Stomach (tissue), 9 donors: ENCODE results near the gene PACS2. TPM values are rescaled to one million over a fixed set of nuclear protein-coding genes. Genes with fewer than 3 reads are reported as not detected.
A peak's percentile ranks its signal among the peaks of the same experiment; 100 is the strongest.

Experiments used
- DNase-seq, 2 donors: peaks; one replicate each; pipeline versions ENCODE4 v3.0.0 to v3.0.0-alpha.2; 2013 to 2019
- H3K27ac ChIP-seq, 5 donors: fragments of 200-600 bp in 4 of 5; sonication (generic) in 4 of 5; one replicate each; pipeline ENCODE4 v1.5.1; 2013 to 2019; ENCODE audit warnings: mild to moderate bottlenecking in 1 of 5, moderate library complexity in 1 of 5
- H3K27me3 ChIP-seq, 3 donors: fragments of 200-600 bp; sonication (generic); one replicate each; pipeline ENCODE4 v1.5.1; 2017 to 2019; ENCODE audit warnings: mixed run types in 1 of 3
- H3K36me3 ChIP-seq, 4 donors: fragments of 200-600 bp; sonication (generic); 1 replicate in 3 of 4; 2 replicates in 1 of 4; pipeline ENCODE4 v1.5.1; 2016 to 2019
- H3K4me1 ChIP-seq, 4 donors: fragments of 200-600 bp; sonication (generic); one replicate each; pipeline ENCODE4 v1.5.1; 2016 to 2019
- H3K4me3 ChIP-seq, 4 donors: fragments of 200-600 bp; sonication (generic) in 3 of 4; one replicate each; pipeline ENCODE4 v1.5.1; 2016 to 2019; ENCODE audit warnings: mild to moderate bottlenecking in 1 of 4
- H3K9me3 ChIP-seq, 4 donors: fragments of 200-600 bp; sonication (generic); one replicate each; pipeline ENCODE4 v1.5.1; 2016 to 2019
- EP300 ChIP-seq: sonication (generic); formaldehyde crosslinking; IDR thresholded peaks from one replicate; pipeline ENCODE4 v1.6.1; 2017; ENCODE audit warnings: antibody characterized with exemption
- POLR2A ChIP-seq, 4 donors: fragments of 450-650 bp; IDR thresholded peaks; one replicate each; pipeline ENCODE4 v1.6.1; 2016; ENCODE audit warnings: antibody characterized with exemption in 4 of 4, control low read depth in 2 of 4, mild to moderate bottlenecking in 1 of 4, moderate library complexity in 1 of 4
- POLR2AphosphoS5 ChIP-seq, 3 donors: sonication (generic); formaldehyde crosslinking; IDR thresholded peaks; one replicate each; pipeline ENCODE4 v1.6.1; 2016; ENCODE audit warnings: antibody characterized with exemption in 3 of 3
- WGBS, 5 donors: extraction: QIAGEN DNeasy Blood & Tissue Kit in 3 of 5; methylation state at CpG; one replicate each; pipeline versions ENCODE4 v1.1.5 to v1.1.7; 2013 to 2018; 5-methylcytosine and 5-hydroxymethylcytosine counted together
- intact Hi-C: fragments of 100-400 bp; cut with DNase I; formaldehyde crosslinking; loops from one replicate; pipeline ENCODE4 v1.15.1; 2023; ENCODE audit warnings: low total_unique reads
- polyA plus RNA-seq, 3 donors: library from polyadenylated mRNA; stranded (reverse); fragments of 200-250 nt; gene quantifications; one replicate each; pipeline ENCODE4 v1.2.3, GENCODE V29; 2013
- total RNA-seq, 5 donors: library from RNA; depleted of rRNA; stranded (reverse); fragments of >200 nt; gene quantifications; one replicate each; pipeline versions ENCODE4 v1.1.0 to v1.2.3, GENCODE V29; 2014 to 2016
- TF ChIP-seq, protein P1 (sequence below), 7 experiments: fragments of 450-650 bp in 4 of 7; fragments of 200-600 bp in 3 of 7; sonication (generic) in 3 of 7; IDR thresholded peaks; one replicate each; pipeline ENCODE4 v1.5.1; 2016 to 2019; ENCODE audit warnings: antibody characterized with exemption in 7 of 7, control low read depth in 2 of 7, mild to moderate bottlenecking in 1 of 7
- donor health status: healthy with polysubstance abuse.
- donor health status: Bipolar disorder and iron deficiency.
- donor health status: healthy.

Gene PACS2
- total and polyA plus RNA-seq, 8 donors: 23.4 to 209 (median 48.8) TPM

DNA sequence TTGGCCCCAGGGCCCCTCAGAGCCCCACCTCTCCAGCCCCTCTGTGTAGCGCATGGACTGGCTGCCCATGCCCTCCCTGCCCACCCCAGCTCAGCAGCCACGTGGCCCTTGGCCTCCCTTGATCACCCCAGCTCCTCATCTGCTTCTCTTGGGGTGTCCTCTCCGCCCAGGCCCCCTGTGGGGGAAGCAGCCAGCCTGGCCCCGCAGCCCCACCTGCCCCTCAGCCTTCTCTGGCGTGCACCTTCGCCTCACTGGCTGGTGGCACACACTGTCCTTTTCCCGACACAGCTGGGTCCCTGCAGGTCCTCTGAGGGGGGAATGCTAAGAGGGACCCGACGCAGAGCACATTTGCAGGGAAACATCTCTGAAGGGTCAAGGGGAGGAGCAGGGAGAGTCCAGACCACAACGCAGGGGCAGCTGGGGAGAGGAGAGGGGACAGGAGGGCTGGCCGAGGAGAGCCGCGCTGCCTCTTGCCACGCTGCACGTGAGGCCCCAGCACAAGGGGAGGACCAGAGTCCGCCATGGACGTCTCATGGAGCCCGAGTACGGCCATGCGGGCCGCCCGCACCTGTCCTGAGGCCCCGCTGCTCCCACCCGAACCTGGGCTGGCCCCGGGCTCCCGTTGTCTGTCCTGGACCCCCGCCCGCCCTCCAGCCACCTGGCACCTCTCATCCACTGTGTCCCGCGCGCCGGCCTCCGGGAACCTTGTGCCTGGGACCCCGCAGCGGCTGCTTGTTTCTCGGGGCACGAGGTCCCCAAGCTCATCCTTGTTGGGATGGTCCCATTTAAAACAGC lies 36.1 kb downstream of the PACS2 start:
- Histone ChIP-seq H3K4me3 (no peak overlapping the region), H3K4me1 (peaks cover 0 to 23% (median 11%) of the 10 kb centered on the region in 4 donors), H3K9me3 (no peaks in the 10 kb centered on the region), H3K27ac (no peak overlapping the region), H3K36me3 (peaks cover 3 to 47% (median 41%) of the 10 kb centered on the region in 4 donors), H3K27me3 (no peaks in the 10 kb centered on the region)
- TF ChIP-seq, protein P1, sequence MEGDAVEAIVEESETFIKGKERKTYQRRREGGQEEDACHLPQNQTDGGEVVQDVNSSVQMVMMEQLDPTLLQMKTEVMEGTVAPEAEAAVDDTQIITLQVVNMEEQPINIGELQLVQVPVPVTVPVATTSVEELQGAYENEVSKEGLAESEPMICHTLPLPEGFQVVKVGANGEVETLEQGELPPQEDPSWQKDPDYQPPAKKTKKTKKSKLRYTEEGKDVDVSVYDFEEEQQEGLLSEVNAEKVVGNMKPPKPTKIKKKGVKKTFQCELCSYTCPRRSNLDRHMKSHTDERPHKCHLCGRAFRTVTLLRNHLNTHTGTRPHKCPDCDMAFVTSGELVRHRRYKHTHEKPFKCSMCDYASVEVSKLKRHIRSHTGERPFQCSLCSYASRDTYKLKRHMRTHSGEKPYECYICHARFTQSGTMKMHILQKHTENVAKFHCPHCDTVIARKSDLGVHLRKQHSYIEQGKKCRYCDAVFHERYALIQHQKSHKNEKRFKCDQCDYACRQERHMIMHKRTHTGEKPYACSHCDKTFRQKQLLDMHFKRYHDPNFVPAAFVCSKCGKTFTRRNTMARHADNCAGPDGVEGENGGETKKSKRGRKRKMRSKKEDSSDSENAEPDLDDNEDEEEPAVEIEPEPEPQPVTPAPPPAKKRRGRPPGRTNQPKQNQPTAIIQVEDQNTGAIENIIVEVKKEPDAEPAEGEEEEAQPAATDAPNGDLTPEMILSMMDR (IDR thresholded peaks at IDR 0.05): no peak
- TF ChIP-seq POLR2A (IDR thresholded peaks at IDR 0.05) (no peak), POLR2AphosphoS5 (IDR thresholded peaks at IDR 0.05) (no peak), EP300 (no peak)
- DNase-seq: no peak
- intact Hi-C loops: loop anchor here (5.0 kb wide), 1 partner anchor 148 kb away; no protein-coding TSS in a partner anchor
- WGBS, 5 donors: 92 to 95% (median 94%) methylated on average over 30 to 37 of the region's 37 CpGs

DNA sequence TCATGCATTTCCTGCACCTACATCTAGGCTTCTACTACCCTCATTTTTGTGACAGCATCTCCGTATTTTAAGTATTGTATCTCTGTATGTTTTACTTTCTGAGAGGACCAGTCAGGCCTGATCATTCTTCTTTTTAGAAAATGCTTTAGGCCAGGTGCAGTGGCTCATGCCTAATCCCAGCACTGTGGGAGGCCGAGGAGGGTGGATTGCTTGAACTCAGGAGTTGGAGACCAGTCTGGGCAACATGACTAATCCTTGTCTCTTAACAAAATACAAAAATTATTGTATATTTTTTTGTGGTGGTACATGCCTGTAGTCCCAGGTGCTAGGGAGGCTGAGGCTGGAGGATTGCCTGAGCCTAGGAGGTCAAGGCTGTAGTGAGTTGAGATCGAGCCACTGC lies 36.9 kb downstream of the PACS2 start:
- intact Hi-C loops: loop anchor here (5.0 kb wide), 1 partner anchor 149 kb away; no protein-coding TSS in a partner anchor
- WGBS, 5 donors: 84 to 98% (median 89%) methylated on average over 3 of the region's 3 CpGs
- Histone ChIP-seq H3K36me3 (peaks cover 3 to 55% (median 49%) of the 10 kb centered on the region in 4 donors), H3K27ac (peak overlapping the region in 1 of 5 donors; percentile 60), H3K4me3 (no peak overlapping the region), H3K27me3 (no peaks in the 10 kb centered on the region), H3K9me3 (no peaks in the 10 kb centered on the region), H3K4me1 (peaks cover 0 to 16% (median 8%) of the 10 kb centered on the region in 4 donors)
- DNase-seq: no peak
- TF ChIP-seq, protein P1 (IDR thresholded peaks at IDR 0.05): no peak
- TF ChIP-seq EP300: no peak
- no peak for TF ChIP-seq POLR2AphosphoS5 (IDR thresholded peaks at IDR 0.05)
- TF ChIP-seq POLR2A (IDR thresholded peaks at IDR 0.05): no peak

DNA sequence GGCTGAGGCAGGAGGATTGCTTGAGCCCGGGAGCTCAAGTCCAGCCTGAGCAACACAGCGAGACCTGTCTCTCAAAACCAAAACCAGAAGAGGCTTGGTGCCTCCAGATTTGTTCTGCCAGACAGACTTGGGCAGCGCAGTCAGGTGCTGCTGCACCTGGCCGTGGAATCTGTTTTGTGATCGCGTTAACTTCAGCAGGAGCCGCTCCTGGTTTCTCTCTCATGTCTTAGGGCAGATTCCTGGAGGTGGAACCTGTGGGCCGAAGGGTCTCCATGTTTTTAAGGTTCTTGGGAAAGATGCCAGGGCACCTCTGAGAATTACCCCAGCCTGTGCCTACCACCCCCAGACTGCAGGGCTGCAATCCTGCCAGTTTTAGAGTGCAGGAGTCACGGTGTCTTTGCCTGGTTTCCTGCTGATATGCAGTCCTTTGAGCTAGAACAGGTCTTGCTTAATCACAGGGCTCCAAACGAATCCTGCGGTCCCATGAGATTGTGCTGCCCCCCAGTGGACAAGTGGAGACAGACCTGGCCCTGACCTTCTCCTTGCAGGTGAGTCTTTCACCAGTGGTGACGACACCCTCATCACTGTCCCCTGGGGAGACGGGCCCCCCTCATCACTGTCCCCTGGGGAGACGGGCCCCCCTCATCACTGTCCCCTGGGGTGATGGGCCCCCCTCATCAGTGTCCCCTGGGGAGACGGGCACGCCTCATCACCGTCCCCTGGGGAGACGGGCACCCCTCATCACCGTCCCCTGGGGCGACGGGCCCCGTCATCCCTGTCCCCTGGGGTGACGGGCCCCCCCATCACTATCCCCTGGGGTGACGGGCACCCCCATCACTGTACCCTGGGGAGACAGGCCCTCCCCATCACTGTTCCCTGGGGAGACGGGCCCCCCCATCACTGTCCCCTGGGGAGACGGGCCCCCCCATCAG lies 37.6 kb downstream of the PACS2 start:
- Histone ChIP-seq H3K27me3 (no peaks in the 10 kb centered on the region), H3K36me3 (peaks cover 3 to 63% (median 52%) of the 10 kb centered on the region in 4 donors), H3K4me1 (peaks cover 0 to 12% (median 8%) of the 10 kb centered on the region in 4 donors), H3K9me3 (no peaks in the 10 kb centered on the region), H3K4me3 (no peak overlapping the region), H3K27ac (peak overlapping the region in 4 of 5 donors; percentile 40 to 63 (median 58))
- DNase-seq: peak; percentile 88 to 96
- 41 to 59% (median 53%) methylated on average over 18 to 26 of the region's 26 CpGs for WGBS, 5 donors
- intact Hi-C loops: loop anchor here (5.0 kb wide), 1 partner anchor 150 kb away; no protein-coding TSS in a partner anchor
- TF ChIP-seq, protein P1 (IDR thresholded peaks at IDR 0.05): peak in 5 of 7 experiments; percentile 76 to 93 (median 88)
- no peak for TF ChIP-seq EP300
- peak in 2 of 3 donors; percentile 52 to 81 for TF ChIP-seq POLR2AphosphoS5 (IDR thresholded peaks at IDR 0.05)
- TF ChIP-seq POLR2A (IDR thresholded peaks at IDR 0.05): no peak

DNA sequence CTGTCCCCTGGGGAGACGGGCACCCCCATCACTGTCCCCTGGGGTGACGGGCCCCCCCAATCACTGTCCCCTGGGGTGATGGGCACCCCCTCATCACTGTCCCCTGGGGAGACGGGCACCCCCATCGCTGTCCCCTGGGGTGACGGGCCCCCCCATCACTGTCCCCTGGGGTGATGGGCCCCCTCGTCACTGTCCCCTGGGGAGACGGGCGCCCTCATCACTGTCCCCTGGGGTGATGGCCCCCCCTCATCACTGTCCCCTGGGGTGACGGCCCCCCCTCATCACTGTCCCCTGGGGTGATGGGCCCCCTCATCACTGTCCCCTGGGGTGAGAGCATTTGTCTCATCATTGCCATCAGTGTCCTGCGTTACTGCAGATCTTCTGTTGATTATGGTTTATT lies 38.6 kb downstream of the PACS2 start:
- WGBS, 5 donors: 83 to 96% (median 91%) methylated on average over 1 to 10 of the region's 10 CpGs
- Histone ChIP-seq H3K9me3 (no peaks in the 10 kb centered on the region), H3K4me3 (no peak overlapping the region), H3K4me1 (peaks cover 0 to 10% (median 6%) of the 10 kb centered on the region in 4 donors), H3K36me3 (peaks cover 3 to 72% (median 56%) of the 10 kb centered on the region in 4 donors), H3K27me3 (no peaks in the 10 kb centered on the region), H3K27ac (no peak overlapping the region)
- intact Hi-C loops: loop anchor here (5.0 kb wide), 1 partner anchor 151 kb away; no protein-coding TSS in a partner anchor
- TF ChIP-seq POLR2A (IDR thresholded peaks at IDR 0.05) (no peak), EP300 (no peak), POLR2AphosphoS5 (IDR thresholded peaks at IDR 0.05) (no peak)
- TF ChIP-seq, protein P1 (IDR thresholded peaks at IDR 0.05): no peak
- no peak for DNase-seq
